IMR-90 (cell line): ENCODE data around the gene CEMP1.
"Not testable (repeated sequence)": the region's sequence is repeated elsewhere in the genome, so short reads cannot be mapped to it uniquely, and the experiment has no call there.

Experiments used
- BHLHE40 ChIP-seq: fragments of 150-350 bp; IDR thresholded peaks from 2 replicates; pipeline ENCODE4 v1.6.1; 2016; ENCODE audit warnings: mild to moderate bottlenecking, low read depth, low read length
- CEBPB ChIP-seq: IDR thresholded peaks from 2 replicates; pipeline ENCODE4 v1.6.1; 2012; ENCODE audit warnings: low read depth, low read length, improper control_type of control experiment
- CTCF ChIP-seq: conservative IDR thresholded peaks from 2 replicates; pipeline ENCODE4 v1.5.1; 2012; ENCODE audit warnings: mild to moderate bottlenecking, low read depth, low read length, improper control_type of control experiment
- FOS ChIP-seq: fragments of 150-350 bp; IDR thresholded peaks from 2 replicates; pipeline ENCODE4 v1.6.1; 2016; ENCODE audit warnings: low read depth, low read length
- MAFK ChIP-seq: IDR thresholded peaks from 2 replicates; pipeline ENCODE4 v1.6.1; 2012; ENCODE audit warnings: low read depth, low read length, improper control_type of control experiment
- MAZ ChIP-seq: IDR thresholded peaks from 2 replicates; pipeline ENCODE4 v1.6.1; 2012; ENCODE audit warnings: low read depth, mild to moderate bottlenecking, low read length, improper control_type of control experiment, moderate library complexity, borderline replicate concordance
- MXI1 ChIP-seq: IDR thresholded peaks from 2 replicates; pipeline ENCODE4 v1.6.1; 2012; ENCODE audit warnings: low read depth, mild to moderate bottlenecking, low read length, moderate library complexity, borderline replicate concordance
- POLR2A ChIP-seq: IDR thresholded peaks from 2 replicates; pipeline ENCODE4 v1.6.1; 2012; ENCODE audit warnings: mild to moderate bottlenecking, low read depth, low read length
- RAD21 ChIP-seq: IDR thresholded peaks from 2 replicates; pipeline ENCODE4 v1.6.1; 2012; ENCODE audit warnings: low read length, improper control_type of control experiment
- RCOR1 ChIP-seq: IDR thresholded peaks from 2 replicates; pipeline ENCODE4 v1.6.1; 2012; ENCODE audit warnings: mild to moderate bottlenecking, low read length, improper control_type of control experiment; ENCODE audit not compliant: insufficient replicate concordance
- RFX5 ChIP-seq: IDR thresholded peaks from 2 replicates; pipeline ENCODE4 v1.8.0; 2012; ENCODE audit warnings: low read depth, mild to moderate bottlenecking, low read length, moderate library complexity
- SMC3 ChIP-seq: fragments of 150-350 bp; IDR thresholded peaks from 2 replicates; pipeline ENCODE4 v1.6.1; 2016; ENCODE audit warnings: low read depth, mild to moderate bottlenecking, antibody characterized with exemption, low read length, moderate library complexity
- USF2 ChIP-seq: fragments of 150-350 bp; IDR thresholded peaks from 2 replicates; pipeline ENCODE4 v1.6.1; 2017; ENCODE audit warnings: mild to moderate bottlenecking, antibody characterized with exemption, low read length, low read depth
- TF ChIP-seq, protein P1 (sequence below): fragments of 150-350 bp; IDR thresholded peaks from 2 replicates; pipeline ENCODE4 v1.6.1; 2016; ENCODE audit warnings: low read depth, mild to moderate bottlenecking, low read length, moderate library complexity, borderline replicate concordance

- not testable (repeated sequence) for TF ChIP-seq CTCF, POLR2A, RFX5, MXI1, MAZ, RCOR1, CEBPB, SMC3, FOS, USF2, BHLHE40, RAD21, MAFK
- TF ChIP-seq, protein P1, sequence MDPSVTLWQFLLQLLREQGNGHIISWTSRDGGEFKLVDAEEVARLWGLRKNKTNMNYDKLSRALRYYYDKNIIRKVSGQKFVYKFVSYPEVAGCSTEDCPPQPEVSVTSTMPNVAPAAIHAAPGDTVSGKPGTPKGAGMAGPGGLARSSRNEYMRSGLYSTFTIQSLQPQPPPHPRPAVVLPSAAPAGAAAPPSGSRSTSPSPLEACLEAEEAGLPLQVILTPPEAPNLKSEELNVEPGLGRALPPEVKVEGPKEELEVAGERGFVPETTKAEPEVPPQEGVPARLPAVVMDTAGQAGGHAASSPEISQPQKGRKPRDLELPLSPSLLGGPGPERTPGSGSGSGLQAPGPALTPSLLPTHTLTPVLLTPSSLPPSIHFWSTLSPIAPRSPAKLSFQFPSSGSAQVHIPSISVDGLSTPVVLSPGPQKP = not testable (repeated sequence)
These were observed 37.4 kb upstream of the CEMP1 start for GRCh38 chr16:2568573-2568972.
